Lower leg skin (tissue), 4 donors: Measurements from ENCODE around the gene TPSG1. TPM values are rescaled to one million over a fixed set of nuclear protein-coding genes. Genes with fewer than 3 reads are reported as not detected.

Source experiments
- DNase-seq, 2 donors: peaks; one replicate each; pipeline ENCODE4 v3.0.0-alpha.2; 2019; ENCODE audit warnings: low spot score in 2 of 2
- H3K4me3 ChIP-seq: fragments of 200-600 bp; sonication (generic); 2 replicates; pipeline ENCODE4 v1.5.1; 2017; ENCODE audit warnings: mild to moderate bottlenecking, low read depth; ENCODE audit not compliant: poor library complexity, severe bottlenecking
- CTCF ChIP-seq, 3 donors: fragments of 450-650 bp; IDR thresholded peaks; one replicate each; pipeline ENCODE4 v1.5.1; 2016; ENCODE audit warnings: antibody characterized with exemption in 3 of 3, mild to moderate bottlenecking in 3 of 3, moderate library complexity in 2 of 3
- POLR2A ChIP-seq, 2 donors: fragments of 450-650 bp; IDR thresholded peaks; one replicate each; pipeline ENCODE4 v1.6.1; 2016 to 2017; ENCODE audit warnings: antibody characterized with exemption in 2 of 2, mild to moderate bottlenecking in 1 of 2, moderate library complexity in 1 of 2
- WGBS, 2 donors: methylation state at CpG; one replicate each; pipeline ENCODE4 v1.1.5; 2018; 5-methylcytosine and 5-hydroxymethylcytosine counted together
- intact Hi-C: fragments of 100-400 bp; cut with DNase I; formaldehyde crosslinking; loops from one replicate; pipeline ENCODE4 v1.15.0; 2023; ENCODE audit warnings: low total_unique reads
- total RNA-seq, 4 donors: library from RNA; depleted of rRNA; stranded (reverse); fragments of >200 nt; gene quantifications; one replicate each; pipeline ENCODE4 v1.1.0, GENCODE V29; 2016

TPSG1 gene
- total RNA-seq, 4 donors from 2014 or later = 0.32 to 1.5 (median 1.1) TPM; not detected in 1

- intact Hi-C loops = no loop called here
- no peak for DNase-seq
- no peak for TF ChIP-seq CTCF (IDR thresholded peaks at IDR 0.05)
- no peak for TF ChIP-seq POLR2A (IDR thresholded peaks at IDR 0.05)
- WGBS, 2 donors = 52 to 59% methylated on average over 6 to 9 of the region's 9 CpGs
- H3K4me3 ChIP-seq = no peak overlapping the region
These were observed 510 bp downstream of the TPSG1 start for GRCh38 chr16:1224558-1224957.

- DNase-seq = no peak
- 73 to 85% methylated on average over 37 to 38 of the region's 38 CpGs for WGBS, 2 donors
- intact Hi-C loops = no loop called here
- no peak overlapping the region for H3K4me3 ChIP-seq
- TF ChIP-seq CTCF (IDR thresholded peaks at IDR 0.05) (no peak), POLR2A (IDR thresholded peaks at IDR 0.05) (no peak)
These were observed 1.5 kb downstream of the TPSG1 start for GRCh38 chr16:1223355-1224214.

- no peak for DNase-seq
- 70 to 72% methylated on average over 24 to 25 of the region's 25 CpGs for WGBS, 2 donors
- no peak overlapping the region for H3K4me3 ChIP-seq
- intact Hi-C loops = no loop called here
- TF ChIP-seq POLR2A (IDR thresholded peaks at IDR 0.05) (no peak), CTCF (IDR thresholded peaks at IDR 0.05) (no peak)
These were observed 2.3 kb downstream of the TPSG1 start for GRCh38 chr16:1222553-1223354.

- intact Hi-C loops = no loop called here
- DNase-seq = no peak
- no peak overlapping the region for H3K4me3 ChIP-seq
- no peak for TF ChIP-seq CTCF (IDR thresholded peaks at IDR 0.05)
- no peak for TF ChIP-seq POLR2A (IDR thresholded peaks at IDR 0.05)
- WGBS, 2 donors = 65 to 75% methylated on average over 31 to 34 of the region's 40 CpGs
These were observed 3.2 kb downstream of the TPSG1 start for GRCh38 chr16:1221628-1222552.

- no peak overlapping the region for H3K4me3 ChIP-seq
- TF ChIP-seq POLR2A (IDR thresholded peaks at IDR 0.05) = no peak
- TF ChIP-seq CTCF (IDR thresholded peaks at IDR 0.05) = no peak
- intact Hi-C loops = no loop called here
- no peak for DNase-seq
- WGBS, 2 donors = 78 to 79% methylated on average over 42 of the region's 48 CpGs
These were observed 4.0 kb downstream of the TPSG1 start for GRCh38 chr16:1220841-1221627.
